Measurements from ENCODE around the gene SF1.

The SF1 gene

DNA sequence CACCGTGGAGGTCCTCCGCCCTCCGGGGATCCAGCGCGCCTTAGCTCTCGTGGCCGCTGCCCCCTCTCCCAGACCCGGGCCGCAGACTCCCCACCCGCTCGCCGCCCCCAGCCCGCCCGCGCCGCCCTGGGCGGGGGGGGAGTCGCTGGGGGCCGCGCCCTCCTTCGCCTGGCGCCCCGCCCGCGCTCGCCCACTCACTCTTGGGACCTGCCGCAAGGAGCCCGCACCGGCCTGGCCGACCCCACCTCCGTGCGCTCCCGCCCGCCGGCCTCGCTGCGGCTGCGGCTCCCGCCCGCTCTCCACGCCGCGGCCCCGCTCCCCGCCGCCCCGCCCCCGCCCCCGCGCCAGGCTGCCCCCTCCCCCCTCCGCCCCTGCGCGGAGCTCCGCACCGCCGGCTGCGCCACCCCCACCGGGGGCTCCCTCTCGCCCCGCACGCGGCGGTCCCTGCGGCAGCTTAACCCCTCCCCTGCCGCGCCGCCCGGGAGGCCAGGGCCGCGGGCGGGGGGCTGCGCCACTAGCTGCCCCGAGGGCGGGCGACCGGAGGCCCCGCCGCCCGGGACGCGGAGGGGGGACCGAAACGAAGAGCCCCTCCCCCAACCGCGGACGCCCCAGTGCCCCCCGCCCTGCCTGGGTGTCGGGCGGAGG lies 33.7 kb downstream of the SF1 start:
- DNase-seq, result peak; percentile 41

DNA sequence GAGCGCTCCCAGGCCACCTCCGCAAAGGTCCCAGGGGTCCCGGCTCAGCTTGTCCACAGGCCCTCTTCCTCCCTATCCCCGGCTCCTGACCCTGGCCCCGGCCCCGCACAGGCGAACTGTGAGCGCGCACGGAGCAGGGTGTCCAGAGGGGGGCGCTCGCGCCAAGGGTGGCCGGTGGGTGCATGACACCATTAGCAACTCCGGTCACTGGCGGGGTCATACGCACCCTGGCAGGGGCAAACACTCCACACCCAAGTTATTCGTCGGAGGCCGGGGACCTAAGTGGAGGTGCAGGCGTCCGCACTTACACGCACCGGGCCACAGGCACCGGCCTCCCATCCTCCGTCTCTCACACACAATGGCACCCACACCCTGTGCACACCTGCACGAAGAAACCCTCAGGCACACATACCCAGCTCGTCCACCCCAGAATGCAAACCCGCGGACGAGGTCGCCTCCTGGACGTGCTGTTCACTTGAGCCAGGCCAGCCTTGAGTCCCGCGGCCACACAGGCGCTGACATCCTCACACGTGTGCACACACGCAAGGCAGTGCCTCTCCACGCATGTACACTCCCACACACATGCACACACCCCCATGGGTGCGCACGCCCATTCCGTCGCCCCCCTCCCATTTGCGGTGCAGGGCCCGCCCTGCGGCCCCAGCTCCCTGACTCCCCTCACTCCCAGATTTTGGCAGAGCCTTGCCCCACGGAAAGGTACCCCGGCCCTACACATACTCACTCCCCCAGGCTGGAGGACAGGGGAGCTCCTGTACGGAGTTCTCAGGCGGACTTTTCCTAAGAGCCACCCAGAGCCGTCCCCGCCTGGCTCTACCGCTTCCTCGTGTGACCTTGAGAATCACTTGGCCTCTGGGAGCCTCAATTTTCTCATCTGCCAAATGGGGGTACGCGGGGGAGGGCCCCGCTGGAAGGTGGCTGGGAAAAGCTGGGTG lies 34.5 kb downstream of the SF1 start, which contains the start of gene RASGRP2:
TSS of gene RASGRP2 (minus strand) at position 552 of the 953 bp plus-strand sequence. CDS start 1,276 bp downstream, outside the sequence.
- DNase-seq, result peak; percentile 69

DNA sequence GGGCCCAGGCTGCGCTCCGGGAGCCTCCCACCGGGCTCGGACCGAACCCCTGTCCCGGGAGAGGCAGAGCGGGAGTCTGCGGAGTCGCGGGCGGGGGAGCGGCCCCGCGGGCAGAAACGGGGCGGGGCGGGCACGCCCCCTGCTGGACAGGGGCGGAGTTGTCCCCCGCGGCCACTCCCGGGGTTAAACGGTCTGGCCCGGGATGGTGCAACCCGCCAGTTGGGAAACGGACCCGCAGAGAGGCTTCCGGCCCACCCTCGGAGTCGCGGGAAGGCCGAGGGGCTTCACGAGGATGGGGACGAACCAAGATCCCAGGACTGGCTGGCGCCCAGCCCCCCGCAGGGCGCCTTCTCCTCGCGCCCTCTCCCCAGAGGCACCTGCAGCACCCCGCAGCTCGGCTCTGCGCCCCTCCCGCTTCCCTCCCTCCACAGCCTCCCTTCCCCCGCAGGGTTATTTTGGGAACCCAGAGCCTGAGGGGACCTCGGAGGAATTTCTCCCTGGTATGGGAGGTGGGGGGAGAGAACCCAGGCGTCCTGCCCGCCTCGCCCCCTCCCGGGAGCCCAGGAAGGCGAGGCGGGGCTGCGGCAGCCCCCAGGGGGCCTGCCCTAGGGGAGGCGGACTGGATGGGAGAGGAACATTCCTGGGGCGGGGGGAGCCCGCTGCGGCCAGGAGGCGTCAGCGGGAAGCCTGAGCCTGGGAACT lies 35.3 kb downstream of the SF1 start:
- peak; percentile 60 for DNase-seq

DNA sequence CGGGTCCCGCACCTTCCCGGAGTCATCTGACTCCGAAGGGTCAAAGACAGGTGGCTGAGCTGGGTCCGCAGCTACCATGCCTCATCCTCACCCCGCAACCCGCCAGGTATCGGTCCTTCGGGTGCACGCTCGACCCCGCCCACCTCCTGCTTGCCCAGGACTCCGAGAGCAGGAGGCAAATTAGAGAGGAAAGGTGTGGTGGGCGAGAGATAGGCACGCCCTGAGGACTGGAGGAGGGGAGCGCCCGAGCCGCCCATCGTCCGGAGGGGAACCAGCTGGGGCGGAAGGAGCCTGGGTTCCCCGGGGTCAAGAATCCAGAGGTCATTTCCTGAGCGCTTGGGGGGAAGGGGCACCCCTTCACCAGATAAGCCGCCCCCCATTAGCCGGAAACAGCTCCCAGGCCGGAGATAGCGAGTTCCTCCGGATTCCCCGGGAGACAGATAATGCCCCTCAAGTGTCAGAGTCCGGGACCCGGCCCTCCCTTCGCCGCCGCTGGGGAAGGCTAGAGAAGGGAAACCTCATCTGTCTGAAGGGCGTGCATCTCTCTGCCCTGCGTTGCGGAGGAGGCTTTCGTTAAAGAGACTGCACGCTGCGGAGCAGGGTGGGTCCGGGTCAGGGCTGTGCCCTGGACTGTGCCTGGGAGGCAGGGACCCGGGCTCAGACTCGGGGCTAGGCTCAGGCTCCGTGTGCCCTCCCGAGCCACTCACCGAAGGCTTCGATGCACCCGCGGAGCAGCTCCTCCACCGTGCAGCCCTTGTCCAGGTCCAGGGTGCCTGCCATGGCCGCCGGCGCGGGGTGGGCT lies 36.1 kb downstream of the SF1 start:
- DNase-seq, result peak; percentile 46

DNA sequence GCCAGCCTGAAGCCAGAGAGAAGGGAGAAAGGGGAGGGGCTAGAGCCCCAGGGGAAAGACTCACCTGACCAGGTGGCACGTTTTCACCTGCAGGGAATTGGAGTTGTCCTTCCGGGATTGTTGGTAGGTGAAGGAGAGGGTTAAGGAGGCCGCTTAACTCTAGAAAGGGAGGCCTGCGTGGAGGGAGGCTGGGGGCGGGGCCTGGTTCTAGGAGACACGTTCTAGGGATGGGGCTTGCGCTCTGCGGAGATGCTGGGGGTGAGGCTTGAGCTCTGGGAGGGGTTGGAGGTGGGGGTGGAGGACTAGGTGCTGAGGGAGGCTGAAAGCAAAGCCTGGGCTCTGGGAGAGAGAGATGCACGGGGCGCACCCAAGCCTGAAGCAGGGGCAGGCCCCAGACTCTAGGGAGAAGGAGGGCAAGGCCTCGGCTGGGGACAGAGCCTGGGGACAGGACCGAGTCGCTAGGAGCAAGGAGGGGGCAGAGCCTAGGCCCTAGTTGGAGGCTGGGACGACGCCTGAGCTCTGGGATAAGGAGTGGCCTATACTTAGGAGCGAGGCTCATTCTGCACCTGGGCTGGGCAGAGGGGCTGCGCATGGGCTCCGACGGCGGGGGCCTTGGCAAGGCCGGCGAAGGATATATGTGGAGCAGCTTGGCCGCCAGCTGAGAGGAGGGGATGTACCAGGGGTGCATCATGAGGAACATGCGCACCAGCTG lies 36.8 kb downstream of the SF1 start:
- no peak for DNase-seq

DNA sequence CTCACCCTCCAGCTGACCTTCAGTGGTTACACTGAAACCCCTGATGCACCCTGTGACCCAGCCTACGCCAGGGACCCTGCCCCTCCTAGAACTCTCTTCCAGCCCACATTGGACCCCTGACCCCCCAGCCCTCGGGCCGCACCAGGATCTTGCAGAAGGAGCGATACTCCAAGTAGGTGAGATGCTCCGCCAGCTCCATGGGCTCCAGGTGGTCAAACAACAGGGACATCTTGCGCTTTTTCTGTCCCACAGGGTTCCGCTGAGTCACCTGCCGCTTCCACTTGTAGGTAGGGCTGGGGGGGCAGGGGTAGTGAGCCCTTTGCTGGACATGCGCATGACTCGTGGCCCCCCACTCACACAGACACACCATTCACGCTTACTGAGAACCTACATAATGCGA lies 38.5 kb downstream of the SF1 start:
- no peak for DNase-seq

DNA sequence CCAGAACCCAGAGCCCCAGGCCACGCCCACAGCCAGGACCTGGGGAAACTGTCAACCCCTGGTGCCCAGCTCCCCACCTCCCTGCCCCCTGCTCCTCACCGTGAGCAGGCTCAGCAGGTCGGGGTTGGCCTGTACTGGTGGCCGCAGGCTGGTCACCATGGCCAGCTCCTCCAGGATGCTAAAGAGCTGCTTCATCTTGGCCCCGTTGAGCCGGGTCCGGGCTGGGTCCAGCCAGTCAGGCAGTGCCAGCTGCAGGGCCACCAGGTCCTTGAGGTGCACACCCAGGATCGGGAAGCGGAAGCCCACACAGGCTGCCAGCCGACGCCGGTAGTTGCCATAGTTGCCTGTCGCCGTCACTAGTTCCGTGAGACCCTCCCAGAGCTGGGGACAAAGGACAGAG lies 41.7 kb downstream of the SF1 start:
- DNase-seq, result no peak

DNA sequence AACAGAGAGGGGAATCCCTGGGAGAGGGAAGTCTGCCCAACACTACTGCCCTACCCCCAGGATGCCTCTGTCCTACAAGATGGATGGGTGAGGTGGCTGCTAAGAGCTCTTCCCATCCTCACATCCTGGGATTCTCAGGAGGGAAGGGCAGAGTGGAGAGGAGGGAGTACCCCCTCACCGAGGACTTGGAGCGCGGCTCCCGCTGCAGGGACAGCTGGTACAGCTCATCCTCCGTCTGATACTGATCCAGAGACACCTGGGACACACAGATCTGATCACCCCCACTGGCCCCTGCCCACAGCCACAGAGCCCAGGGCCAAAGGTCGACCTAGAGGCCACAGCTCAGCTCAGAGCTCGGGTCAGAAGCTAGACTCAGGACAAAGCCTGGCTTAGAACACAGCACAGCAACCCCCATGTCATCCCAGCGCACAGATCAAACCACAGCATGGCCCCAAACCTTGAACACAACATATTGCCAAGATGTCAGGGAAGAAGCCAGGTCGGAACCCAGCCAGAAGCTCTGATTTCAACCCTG lies 42.5 kb downstream of the SF1 start:
- DNase-seq, result no peak

DNA sequence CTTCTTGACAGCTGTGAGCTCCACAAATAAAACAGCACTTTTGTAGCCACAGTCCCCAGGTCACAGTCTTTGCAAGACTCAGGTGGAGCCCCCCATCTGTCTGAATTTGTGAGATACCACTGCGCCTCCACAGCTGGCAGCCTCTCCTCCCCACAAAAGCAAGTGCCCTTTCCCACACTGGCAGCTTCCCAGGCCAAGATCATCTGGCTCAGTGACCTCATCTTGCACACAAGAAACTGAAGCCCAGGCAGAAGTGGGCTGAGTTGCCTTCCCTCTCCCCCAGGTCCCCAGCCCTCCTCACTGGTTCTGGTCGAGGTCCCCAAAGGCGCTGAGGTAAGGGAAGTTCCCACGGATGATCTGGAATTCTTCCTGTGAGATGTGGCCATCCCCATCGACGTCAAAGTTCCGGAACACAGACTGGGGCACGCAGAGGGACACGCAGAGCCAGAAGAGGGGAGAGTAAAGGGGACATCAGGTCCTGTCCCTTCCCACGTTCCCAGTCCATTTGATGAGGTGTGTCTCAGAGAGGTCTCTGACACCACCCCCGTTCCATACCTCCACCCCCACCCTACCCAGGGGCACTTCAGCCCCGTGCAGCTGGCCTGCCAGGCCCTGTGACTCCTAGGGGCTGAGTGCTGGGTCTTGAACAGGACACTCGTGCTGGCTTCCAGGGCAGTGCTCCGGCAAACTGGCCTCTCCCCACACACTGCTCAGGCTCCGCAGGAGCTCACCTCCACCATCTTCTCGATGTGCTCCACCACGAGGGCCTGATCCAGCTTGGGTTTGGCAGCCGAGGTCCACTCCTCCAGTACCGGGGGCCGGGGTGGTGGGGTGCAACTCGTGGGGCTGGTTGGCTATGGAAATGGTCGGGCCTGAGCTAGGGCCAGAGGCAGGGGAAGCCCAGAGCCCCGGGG lies 43.3 kb downstream of the SF1 start:
- no peak for DNase-seq

DNA sequence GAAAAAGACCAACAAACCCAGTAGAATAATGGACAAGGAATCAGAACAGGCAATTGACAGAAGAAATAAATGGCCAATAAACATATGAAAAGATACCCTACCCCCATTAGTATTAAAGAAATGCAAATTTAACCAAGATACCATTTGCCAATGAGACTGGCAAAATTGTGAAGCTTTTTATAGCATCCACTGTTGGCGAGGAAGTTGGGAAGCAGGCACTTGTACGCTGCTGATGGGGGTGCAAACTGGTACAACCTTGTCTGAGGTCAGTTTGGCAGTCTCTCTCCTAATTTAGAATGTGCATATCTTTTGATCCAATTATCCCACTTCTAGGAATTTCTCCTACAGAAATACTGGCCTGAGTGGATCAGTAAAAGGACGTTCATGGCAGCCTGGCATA lies 46.7 kb downstream of the SF1 start:
- no peak for DNase-seq

DNA sequence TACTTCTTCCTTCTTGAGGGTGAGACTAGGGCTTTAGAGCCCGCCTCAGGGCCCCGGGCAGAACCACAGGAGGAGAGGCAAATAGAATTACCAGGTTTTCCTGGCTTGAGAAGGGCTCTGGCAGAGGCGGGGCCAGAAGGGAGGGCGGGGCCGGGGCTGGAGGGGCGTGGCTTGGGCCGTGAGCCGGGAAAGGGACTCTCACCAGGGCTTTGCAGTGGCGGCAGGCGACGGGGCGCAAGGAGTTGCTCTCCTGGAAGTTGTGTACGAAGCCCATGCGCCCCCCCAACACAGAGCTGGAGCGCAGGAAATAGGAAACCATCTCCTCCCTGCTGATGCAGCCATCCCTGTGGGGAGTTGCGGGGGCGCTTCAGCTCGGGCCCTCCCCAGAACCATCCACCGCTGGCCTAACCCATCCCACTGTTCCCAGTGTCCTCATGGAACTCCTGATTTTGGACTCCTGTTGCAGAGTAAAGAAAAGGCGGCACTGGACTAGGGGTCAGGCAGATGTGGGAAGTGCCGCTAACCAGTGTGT lies 48.4 kb downstream of the SF1 start:
- DNase-seq, result no peak

DNA sequence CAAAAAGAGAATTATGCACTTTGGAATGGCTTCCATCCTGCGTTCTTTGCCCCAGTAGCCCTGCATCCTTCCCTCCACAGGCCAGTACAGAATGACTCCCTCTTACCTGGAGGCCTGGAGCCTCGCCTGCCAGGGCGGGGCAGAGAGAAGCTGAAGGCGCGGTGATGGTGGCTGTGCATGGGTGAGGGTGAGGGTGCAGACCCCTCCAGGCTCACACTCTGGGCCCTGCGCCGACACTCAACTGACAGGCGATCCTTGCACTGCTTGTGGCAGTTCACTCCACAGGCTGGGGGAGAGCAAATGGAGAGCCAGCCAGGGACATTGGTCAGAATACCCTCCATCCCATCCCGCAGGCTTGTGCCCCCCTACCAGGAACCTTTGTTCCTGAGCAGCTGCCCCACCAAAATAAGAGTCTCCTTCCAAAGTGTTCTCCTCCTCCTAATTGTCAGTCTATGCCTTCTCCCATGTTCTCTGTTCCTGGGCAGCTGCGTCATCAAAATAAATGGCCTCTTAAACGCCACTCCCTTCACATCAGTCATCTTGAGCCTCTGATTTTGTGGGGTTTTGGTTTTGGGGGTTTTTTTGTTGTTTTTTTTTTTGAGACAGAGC lies 49.5 kb downstream of the SF1 start:
- no peak for DNase-seq

DNA sequence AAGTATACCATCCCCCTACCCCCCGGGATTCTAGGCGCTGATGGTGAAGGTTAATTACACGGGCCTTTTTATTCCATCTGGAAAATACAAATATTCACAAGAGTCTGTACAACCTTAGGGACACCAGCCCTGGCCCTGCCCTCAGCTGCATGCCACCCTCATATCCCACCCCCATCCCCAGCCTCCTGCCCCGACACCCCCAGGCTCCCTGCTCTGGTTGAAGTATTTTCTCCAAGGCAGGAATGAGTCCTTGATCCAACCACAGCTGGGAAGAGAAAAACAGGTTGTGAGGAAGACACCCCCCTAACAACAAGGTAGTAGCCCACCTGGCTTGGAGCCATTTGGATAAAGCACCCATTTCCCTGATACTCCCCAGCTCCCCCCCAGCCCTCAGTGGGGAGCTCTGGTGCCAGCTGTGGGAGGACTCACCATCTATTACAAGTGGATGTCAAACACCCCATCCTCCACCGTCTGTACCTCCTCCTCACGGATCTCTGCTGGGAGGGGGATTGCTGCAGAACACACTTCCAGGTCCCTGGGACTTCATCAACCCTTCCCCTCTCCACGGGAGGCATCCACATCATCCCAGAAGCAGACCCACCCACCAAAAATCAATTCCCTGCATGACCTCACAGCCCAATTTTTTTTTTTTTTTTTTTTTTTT lies 51.3 kb downstream of the SF1 start:
- no peak for DNase-seq

DNA sequence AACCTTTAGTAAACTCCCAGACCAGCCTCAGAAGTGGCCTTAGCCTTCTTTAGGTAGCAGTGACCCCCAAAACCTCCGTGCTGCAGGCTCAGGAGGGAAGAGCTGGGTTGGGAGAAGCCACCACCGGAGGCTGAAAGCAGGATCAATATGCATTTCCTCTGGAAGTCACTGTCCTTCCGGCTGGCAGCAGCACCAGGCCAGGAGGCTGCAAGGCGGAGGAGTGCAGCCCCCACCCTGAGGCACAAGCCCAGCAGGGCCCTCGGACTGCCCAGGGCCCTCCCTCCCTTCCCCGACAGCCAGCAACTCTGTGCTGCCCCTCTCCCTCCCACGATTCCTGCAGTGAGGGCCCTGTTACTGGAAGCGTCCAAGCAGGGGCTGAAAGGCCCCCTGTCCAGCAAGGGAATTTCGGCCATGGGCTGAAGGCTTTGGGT lies 52.1 kb downstream of the SF1 start:
- no peak for DNase-seq

DNA sequence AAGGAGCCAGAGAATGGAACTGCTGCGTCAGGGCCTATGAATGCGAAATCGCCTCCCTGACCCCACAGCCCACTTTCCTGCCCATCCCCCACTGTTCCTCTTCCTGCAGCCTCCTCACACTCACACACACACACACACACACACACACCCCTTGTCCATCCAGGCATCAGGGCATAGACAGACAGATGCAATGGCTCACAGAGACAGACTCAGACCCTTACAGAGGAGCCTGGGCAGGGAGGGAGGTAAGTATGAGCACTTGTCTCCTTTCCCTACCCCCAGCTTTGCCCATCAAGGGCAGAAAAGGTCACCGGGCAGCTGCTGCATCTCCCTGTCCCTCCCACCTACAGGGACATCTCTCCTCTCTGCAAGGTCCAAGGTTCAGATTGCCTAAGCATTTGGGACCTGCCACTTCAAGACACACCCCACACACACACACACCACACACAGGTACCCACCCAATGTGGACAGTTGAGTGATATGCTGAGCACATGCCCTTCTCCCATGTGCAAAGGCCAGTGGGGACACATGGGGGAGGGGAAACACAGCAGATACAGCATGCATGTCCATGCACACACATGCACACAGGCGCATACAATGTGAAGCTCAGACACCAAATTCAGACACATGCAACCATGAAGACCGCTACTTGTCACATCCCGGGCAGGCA lies 53.3 kb downstream of the SF1 start:
- DNase-seq, result no peak

DNA sequence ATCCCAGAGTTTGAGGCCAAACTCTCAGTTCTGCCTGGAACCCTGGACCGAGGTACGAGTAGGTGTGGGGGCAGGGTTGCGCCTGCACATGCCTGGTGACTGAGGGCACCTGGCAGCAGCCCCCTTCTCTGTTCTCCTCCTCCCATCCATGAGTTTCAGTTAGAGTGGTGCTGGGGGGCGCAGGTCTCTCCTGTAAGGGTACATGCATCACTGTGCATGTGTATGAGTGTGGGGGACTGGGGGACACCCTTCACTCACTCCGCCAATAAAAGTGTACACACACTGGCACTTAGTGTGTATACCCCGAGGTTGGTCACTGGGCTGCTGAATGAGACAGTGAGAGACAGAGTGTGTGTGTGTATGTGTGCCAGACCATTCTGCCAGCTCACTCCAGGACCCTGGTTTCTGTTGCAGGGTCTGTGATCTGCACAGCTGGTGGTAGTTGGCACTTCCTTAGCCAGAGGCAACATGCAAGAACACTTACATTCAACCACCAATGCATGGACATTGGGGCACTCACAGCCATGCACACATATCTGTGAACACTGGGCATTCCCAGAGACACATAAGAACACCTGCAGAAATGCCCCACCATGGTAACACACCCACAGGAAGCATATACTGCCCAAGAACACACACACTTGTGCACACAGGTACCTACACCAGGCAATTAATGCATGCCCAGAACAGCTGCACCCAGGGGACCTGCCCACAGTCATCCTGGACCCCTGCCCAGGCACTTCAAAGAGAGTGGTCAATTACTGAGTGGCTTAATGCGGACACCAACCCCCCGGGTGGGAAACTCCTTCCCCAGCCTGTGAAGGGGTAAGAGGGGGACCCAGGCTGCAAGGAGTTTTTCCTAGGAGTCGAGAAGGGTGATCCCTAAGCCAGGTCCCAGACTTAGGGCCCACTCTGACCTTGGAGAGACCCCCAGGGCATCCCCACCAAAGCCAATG lies 54.2 kb downstream of the SF1 start:
- no peak for DNase-seq

DNA sequence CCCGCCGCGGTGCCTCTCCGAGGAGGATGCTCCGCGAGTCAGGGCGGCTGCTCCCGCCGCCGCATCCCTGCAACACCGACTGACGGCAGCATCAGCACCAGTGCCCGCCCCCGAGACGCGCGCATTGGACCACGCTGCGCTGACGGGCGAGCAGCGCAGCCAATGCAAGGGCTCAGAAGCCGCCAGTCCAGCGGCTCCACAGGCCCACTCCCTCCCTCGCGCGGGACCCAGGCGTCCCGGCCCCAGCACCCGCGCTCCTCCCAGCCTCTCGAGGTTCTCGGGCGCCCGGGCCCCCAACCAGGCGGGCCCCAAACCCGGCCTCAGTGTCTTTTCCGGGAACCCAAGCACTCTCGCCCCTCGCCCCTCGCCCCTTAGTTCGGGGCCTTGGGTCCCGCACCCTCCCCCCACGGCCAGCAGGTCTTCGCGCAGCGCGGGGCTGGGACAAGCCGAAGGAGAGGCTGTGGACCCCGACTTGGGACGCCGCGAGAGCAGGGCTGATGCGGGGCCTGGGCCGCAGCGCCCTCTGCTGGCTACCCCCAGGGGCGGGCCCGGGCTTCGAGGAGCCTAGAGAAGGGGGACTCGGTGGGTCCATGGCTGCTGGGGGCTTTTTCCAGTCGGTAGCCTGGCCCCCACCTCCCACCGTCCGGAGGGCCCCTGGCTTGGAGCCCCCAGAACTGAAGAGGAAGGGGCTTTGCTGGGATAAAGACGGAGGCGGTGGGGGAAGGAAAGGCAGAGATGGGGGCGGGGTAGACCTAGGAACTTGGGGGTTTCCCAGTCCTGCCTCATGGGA lies 55.0 kb downstream of the SF1 start, which contains the start of gene NRXN2:
TSS of gene NRXN2 (minus strand) at position 81 of the 790 bp plus-strand sequence. CDS start 9,498 bp downstream, outside the sequence.
- peak; percentile 85 for DNase-seq
